Activated T-helper 2 cell treated with anti-CD3 and anti-CD28 coated beads, Interferon-gamma antibody, Interleukin-2, Interleukin-4, amounts not matched to agents 10 μg/mL and 5 μg/mL and 100 μg/mL, durations not matched to agents 14 hours and 24 hours and 36 hours (primary cell): Measurements from ENCODE around the gene HSPA9. TPM values are rescaled to one million over a fixed set of nuclear protein-coding genes. Genes with fewer than 3 reads are reported as not detected.

Experiments
- DNase-seq: peaks from one replicate; pipeline ENCODE4 v3.0.0; 2021; ENCODE audit warnings: low spot score
- H3K27ac Mint-ChIP-seq: one replicate; pipeline ENCODE4 v1.8.0; 2021; ENCODE audit warnings: mixed read lengths
- H3K27me3 Mint-ChIP-seq: one replicate; pipeline ENCODE4 v1.8.0; 2021; ENCODE audit warnings: low read depth, mixed read lengths
- H3K36me3 Mint-ChIP-seq: one replicate; pipeline ENCODE4 v1.8.0; 2021; ENCODE audit warnings: low read depth, mixed read lengths
- H3K4me1 Mint-ChIP-seq: one replicate; pipeline ENCODE4 v1.8.0; 2021; ENCODE audit warnings: low read depth, mixed read lengths
- H3K4me3 Mint-ChIP-seq: one replicate; pipeline ENCODE4 v1.8.0; 2021; ENCODE audit warnings: low read depth, mild to moderate bottlenecking, moderate library complexity, mixed read lengths
- H3K9me3 Mint-ChIP-seq: one replicate; pipeline ENCODE4 v1.8.0; 2021; ENCODE audit warnings: mixed read lengths
- intact Hi-C: fragments of 100-400 bp; cut with micrococcal nuclease; formaldehyde crosslinking; loops from one replicate; pipeline ENCODE4 v1.15.1; 2023
- total RNA-seq: library from RNA; stranded (reverse); gene quantifications from 2 replicates; pipeline ENCODE4 v1.2.3, GENCODE V29; 2022

The HSPA9 gene
- total RNA-seq, 1 donor from 2014 or later: 340 TPM

DNA sequence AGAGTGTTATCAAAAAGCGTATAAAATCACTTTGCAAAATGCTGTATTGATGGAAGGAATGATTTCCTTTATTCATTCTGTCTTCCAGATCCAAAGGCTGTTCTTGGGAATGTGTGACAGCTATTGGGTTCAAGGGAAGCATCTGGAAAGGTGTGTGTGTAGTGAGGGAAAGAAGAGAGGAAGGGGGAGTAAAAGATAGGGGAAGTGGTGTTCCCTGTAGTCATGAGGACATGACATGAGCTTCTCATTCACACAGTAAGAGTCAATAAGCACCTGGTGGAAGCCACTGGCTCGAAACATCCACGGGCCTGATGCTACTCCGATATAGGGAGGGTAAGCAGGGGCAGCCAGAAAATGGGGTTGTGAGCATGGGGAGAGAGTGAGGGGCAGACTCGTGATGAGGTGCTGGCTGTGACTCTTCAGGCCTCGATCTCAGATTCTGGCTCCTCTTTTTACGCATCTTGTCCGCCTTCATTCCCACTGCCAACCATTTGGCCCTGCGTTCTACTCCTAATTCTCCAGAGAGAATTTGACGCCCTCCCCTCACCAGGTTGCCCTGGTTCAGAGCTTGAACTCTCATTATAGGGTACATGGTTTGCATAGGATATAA is 29.1 kb upstream of the HSPA9 start:
- Mint-ChIP-seq H3K4me1 (peaks cover 17% of the 10 kb centered on the region), H3K4me3 (no peak overlapping the region), H3K36me3 (no peaks in the 10 kb centered on the region), H3K27ac (no peak overlapping the region), H3K27me3 (peaks cover 44% of the 10 kb centered on the region), H3K9me3 (no peaks in the 10 kb centered on the region)
- intact Hi-C loops: no loop called here
- no peak for DNase-seq

DNA sequence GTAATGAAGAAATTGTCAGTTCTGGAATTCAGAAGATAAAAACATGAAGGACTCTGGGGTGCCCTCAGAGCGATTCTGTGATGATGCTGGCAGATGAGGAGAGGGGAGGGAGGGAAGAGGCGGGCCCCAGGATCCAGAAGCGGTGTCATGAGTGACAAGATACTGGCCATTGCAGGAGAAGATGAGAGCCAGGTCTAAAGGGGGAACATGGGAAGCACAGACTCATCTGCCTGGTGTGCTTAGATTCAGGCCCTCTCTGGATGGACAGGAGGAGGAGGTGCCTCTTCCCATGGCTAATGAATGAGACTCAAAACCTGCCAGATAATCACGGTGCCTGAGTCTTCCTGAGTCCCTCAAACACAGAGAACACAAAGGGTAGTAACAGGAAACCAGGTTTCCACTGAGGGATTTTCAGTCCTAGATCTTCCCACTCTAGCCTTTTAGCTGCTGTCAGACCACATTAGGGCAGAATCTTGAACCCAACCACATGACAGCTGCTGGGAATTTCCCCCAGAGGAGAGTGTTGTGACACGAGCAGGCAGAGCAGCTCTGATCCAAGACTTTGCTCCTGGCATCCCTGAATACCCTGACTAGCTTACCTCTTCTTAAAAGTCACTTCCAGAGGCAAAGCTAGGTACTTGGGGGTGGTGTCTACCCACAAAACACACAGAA is 28.2 kb upstream of the HSPA9 start:
- Mint-ChIP-seq H3K4me1 (peaks cover 17% of the 10 kb centered on the region), H3K27me3 (peaks cover 45% of the 10 kb centered on the region), H3K4me3 (no peak overlapping the region), H3K27ac (no peak overlapping the region), H3K9me3 (no peaks in the 10 kb centered on the region), H3K36me3 (no peaks in the 10 kb centered on the region)
- intact Hi-C loops: no loop called here
- DNase-seq: no peak

DNA sequence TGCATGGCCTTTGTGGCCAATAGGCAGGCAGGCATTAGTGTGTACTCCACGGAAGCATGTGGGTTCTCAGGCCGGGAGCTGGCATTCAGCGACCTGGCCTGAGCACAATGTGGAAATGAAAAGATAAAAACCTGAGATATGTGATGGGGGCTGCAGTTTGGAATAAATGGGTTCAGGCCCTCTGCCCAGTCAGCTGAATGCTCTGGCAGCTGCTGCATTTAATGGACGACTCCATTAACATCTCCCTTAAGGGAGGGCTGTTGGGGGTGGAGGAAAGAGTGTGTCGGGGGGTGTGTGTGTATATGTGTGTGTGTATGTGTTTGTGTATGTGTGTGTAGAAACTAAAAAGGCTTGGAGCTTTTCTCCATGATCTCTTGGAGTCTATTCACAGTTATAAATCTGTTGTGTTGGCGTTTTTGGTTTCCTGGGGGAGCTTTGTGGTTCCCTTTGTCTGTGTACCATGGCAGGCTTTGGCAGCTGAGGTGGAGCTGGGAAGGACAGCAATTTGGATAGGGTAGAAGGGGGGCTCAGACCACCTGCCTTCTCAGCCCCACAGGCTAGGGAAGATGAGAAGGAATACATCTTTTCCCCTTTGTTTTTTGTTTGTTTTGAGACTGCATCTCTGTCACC is 27.3 kb upstream of the HSPA9 start:
- H3K9me3 Mint-ChIP-seq: no peaks in the 10 kb centered on the region

GRCh38 chr5:138601444-138601843 is 26.2 kb upstream of the HSPA9 start:
- Mint-ChIP-seq H3K4me1 (peaks cover 17% of the 10 kb centered on the region), H3K4me3 (no peak overlapping the region), H3K36me3 (no peaks in the 10 kb centered on the region), H3K27me3 (peaks cover 44% of the 10 kb centered on the region), H3K27ac (no peak overlapping the region), H3K9me3 (no peaks in the 10 kb centered on the region)
- no peak for DNase-seq
- intact Hi-C loops: no loop called here

More for the DNA sequence above, 27.3 kb upstream of the HSPA9 start:
- intact Hi-C loops: no loop called here
- H3K4me1 Mint-ChIP-seq: peaks cover 17% of the 10 kb centered on the region
- no peak overlapping the region for H3K27ac Mint-ChIP-seq
- H3K27me3 Mint-ChIP-seq: peaks cover 45% of the 10 kb centered on the region
- H3K4me3 Mint-ChIP-seq: no peak overlapping the region
- DNase-seq: no peak
- H3K36me3 Mint-ChIP-seq: no peaks in the 10 kb centered on the region

- intact Hi-C loops: no loop called here
- H3K4me3 Mint-ChIP-seq: no peak overlapping the region
- no peaks in the 10 kb centered on the region for H3K36me3 Mint-ChIP-seq
- H3K9me3 Mint-ChIP-seq: no peaks in the 10 kb centered on the region
- H3K27ac Mint-ChIP-seq: no peak overlapping the region
- peaks cover 48% of the 10 kb centered on the region for H3K27me3 Mint-ChIP-seq
- no peak for DNase-seq
- H3K4me1 Mint-ChIP-seq: peaks cover 17% of the 10 kb centered on the region
Measured at GRCh38 chr5:138600446-138600845, 25.2 kb upstream of the HSPA9 start.

DNA sequence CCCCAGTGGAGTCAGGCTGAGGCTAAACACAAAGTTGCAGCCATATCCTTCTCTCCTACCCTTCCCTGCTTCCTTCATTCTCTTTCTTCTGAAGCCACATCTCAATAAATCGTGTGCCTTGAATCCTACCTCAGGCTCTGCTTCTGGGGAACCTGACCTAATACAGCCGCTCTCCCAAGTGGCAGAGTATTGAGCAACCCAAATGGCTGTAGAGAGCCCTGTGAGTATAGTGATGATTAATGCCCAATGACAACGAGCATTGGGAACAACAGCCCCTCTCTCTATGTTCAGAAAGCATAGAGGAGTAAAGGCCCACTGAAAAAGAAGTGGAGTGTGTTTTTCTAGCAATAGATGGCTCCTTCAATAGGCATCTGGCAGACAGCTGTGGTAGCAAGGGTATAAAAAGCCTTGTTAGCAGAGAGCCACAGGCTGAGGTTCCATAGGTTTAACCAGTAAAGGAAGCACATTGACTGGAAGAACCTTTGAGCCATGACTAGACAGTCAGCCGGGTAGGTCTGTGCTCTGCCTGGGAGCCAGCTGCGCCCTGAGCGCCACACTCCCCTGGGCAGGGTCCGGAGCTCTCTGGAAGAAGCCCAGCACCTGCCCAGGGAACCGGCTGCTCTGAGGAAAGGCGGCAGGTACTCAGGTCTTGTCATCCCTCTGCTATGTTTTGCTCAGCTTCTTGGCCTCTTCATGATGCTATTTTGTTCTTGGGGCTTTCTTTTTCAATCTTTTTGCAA is 22.6 kb upstream of the HSPA9 start:
- Mint-ChIP-seq H3K27ac (no peak overlapping the region), H3K27me3 (peaks cover 44% of the 10 kb centered on the region), H3K4me3 (no peak overlapping the region), H3K4me1 (peaks cover 4% of the 10 kb centered on the region), H3K9me3 (no peaks in the 10 kb centered on the region), H3K36me3 (no peaks in the 10 kb centered on the region)
- DNase-seq: no peak
- intact Hi-C loops: no loop called here

- DNase-seq: no peak
- H3K9me3 Mint-ChIP-seq: no peaks in the 10 kb centered on the region
- intact Hi-C loops: no loop called here
- peaks cover under 1% of the 10 kb centered on the region for H3K4me1 Mint-ChIP-seq
- no peak overlapping the region for H3K4me3 Mint-ChIP-seq
- H3K27me3 Mint-ChIP-seq: peaks cover 44% of the 10 kb centered on the region
- no peak overlapping the region for H3K27ac Mint-ChIP-seq
- no peaks in the 10 kb centered on the region for H3K36me3 Mint-ChIP-seq
Measured at GRCh38 chr5:138596105-138596881, 21.1 kb upstream of the HSPA9 start.

DNA sequence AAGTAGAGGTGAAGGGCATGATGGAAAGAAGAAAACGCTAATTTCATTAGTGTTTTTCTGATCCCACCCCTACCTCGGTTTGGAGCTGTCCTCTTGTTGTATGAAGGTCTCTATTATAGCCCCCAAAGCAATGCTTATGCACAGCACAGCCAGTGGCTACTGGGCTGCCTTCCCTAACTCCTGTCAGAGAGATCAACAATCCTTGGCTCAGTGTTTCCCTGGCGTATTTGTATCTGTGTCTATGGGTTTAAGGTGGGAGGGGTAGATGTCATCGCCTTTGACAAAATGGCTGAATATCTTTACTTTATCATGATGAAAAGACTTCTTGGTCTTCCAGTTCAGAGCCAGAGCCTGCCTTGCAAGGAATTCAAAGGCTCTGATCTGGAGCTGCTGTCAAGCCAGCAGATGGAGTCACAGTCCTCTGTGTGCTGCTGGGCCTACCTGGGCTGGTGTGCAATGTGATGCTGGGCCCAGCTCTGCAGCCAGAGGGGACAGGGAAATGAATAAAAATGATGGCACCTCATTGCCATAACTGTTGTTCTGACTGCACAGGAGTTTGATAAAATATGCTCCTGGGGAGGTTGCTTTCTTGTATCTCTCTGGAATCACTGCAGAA is 20.1 kb upstream of the HSPA9 start:
- DNase-seq: no peak
- Mint-ChIP-seq H3K27me3 (peaks cover 39% of the 10 kb centered on the region), H3K4me1 (no peaks in the 10 kb centered on the region), H3K27ac (no peak overlapping the region), H3K4me3 (no peak overlapping the region), H3K36me3 (no peaks in the 10 kb centered on the region), H3K9me3 (no peaks in the 10 kb centered on the region)
- intact Hi-C loops: no loop called here

- H3K9me3 Mint-ChIP-seq: no peaks in the 10 kb centered on the region
- no peak for DNase-seq
- no peaks in the 10 kb centered on the region for H3K36me3 Mint-ChIP-seq
- intact Hi-C loops: no loop called here
- H3K4me3 Mint-ChIP-seq: no peak overlapping the region
- H3K4me1 Mint-ChIP-seq: no peaks in the 10 kb centered on the region
- no peak overlapping the region for H3K27ac Mint-ChIP-seq
- peaks cover 39% of the 10 kb centered on the region for H3K27me3 Mint-ChIP-seq
Measured at GRCh38 chr5:138594305-138595058, 19.3 kb upstream of the HSPA9 start.

DNA sequence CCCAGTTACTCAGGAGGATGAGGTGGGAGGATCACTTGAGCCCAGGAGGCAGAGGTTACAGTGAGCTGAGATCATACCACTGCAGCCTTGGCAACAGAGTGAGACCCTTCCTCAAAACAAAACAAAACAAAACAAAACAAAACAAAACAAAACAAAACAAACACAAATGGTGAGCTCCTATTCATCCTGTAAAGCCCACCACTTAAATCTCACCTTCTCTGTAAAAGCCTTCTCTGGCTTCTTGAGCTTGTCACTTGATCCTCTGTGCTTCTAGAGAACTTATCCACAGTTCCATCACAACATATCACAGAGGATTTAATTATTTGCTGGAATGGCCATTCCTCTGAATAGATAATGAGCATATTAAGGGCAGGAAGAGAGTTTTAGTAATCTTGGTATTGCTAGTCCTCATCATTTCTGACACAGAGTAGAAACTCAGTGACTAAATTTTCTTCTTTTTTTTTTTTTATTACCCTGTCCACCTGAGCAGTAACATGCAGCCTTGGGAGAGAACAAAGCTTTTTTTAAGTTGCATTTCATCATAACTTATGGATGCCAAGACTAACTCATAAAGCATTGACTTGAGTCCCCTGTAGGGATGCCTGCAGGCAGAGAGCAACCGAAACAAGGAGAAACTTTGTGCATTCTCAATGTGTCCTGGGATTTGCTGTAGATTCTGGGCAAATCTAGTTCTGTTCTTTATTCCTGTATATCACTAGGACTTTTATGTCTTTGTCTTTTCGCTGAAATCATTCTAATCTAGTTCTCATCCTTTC is 13.0 kb upstream of the HSPA9 start:
- intact Hi-C loops: no loop called here

DNA sequence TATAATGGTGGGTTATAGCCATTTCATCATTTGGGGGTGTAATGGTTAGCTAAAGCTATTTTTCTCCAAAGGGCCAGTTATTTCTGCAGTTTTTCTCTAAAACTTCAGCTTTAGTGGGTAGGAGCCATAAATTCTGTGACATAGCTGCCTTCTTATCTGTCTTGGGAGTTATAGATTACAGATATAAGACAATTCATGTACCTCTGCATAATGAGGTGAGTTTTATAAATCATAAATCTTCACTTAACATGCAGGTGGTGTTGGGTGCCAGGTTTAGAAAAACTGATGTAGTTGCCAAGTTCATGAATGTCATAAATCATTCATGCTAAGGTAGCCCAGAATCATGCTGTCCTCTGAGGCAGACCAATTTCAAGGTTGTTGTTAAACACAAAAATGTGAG is 10.0 kb upstream of the HSPA9 start:
- intact Hi-C loops: no loop called here
- H3K27ac Mint-ChIP-seq: no peak overlapping the region

More for the DNA sequence above, 13.0 kb upstream of the HSPA9 start:
- Mint-ChIP-seq H3K27me3 (peaks cover 29% of the 10 kb centered on the region), H3K9me3 (no peaks in the 10 kb centered on the region), H3K27ac (no peak overlapping the region), H3K4me1 (no peaks in the 10 kb centered on the region), H3K4me3 (no peak overlapping the region), H3K36me3 (no peaks in the 10 kb centered on the region)
- no peak for DNase-seq

More for the DNA sequence above, 10.0 kb upstream of the HSPA9 start:
- peaks cover 20% of the 10 kb centered on the region for H3K27me3 Mint-ChIP-seq
- H3K4me1 Mint-ChIP-seq: no peaks in the 10 kb centered on the region
- H3K9me3 Mint-ChIP-seq: no peaks in the 10 kb centered on the region
- no peaks in the 10 kb centered on the region for H3K36me3 Mint-ChIP-seq
- H3K4me3 Mint-ChIP-seq: no peak overlapping the region
- no peak for DNase-seq
